ENCODE data around the gene FARSB.
"Not testable (repeated sequence)": the region's sequence is repeated elsewhere in the genome, so short reads cannot be mapped to it uniquely, and the experiment has no call there.

FARSB gene

DNA sequence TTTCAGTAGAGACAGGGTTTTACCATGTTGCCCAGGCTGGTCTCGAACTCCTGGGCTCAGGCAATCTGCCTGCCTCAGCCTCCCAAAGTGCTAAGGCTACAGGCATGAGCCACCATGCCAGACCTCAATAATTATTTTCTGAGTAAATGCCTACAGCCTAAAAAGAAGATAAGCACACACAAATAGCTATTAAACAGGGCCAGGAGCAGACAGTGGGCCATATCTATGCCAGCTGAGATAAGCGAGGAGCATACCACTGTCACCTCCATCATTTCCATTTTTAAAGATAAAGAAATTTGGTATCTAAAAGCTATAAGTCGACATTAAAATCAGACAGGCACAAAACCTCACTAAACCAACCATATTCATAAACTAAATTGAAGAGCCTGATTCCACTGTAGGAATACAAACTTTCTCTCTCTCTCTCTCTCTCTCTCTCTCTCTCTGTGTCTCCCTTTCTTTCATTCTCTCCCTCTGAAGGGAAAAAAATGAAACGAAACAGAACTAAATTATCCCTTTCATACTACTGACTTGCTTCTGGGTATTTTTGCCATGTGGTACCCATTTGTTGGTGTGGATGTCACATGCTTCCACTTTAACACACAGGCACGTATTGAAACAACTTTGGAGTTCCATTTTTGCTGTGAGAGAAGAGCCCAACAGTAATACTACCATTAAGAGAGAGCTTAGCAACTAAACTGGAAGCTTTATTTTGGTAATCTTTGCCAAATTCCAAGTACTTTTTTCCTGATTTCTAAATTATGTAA lies 51.0 kb downstream of the FARSB start:
- Mint-ChIP-seq H3K27me3 (no peaks in the 10 kb centered on the region), H3K36me3 (ENCODE audit: low read depth) (peaks cover 43% of the 10 kb centered on the region), H3K9me3 (no peaks in the 10 kb centered on the region), H3K27ac (no peak overlapping the region), H3K4me1 (no peaks in the 10 kb centered on the region), H3K4me3 (no peak overlapping the region)
- ATAC-seq (no peak), DNase-seq (no peak)

- no peaks in the 10 kb centered on the region for H3K4me1 Mint-ChIP-seq
- no peak overlapping the region for H3K4me3 Mint-ChIP-seq
- no peaks in the 10 kb centered on the region for H3K9me3 Mint-ChIP-seq
- no peak overlapping the region for H3K27ac Mint-ChIP-seq
- DNase-seq (no peak), ATAC-seq (no peak)
- H3K27me3 Mint-ChIP-seq: no peaks in the 10 kb centered on the region
- H3K36me3 Mint-ChIP-seq (ENCODE audit: low read depth): peaks cover 38% of the 10 kb centered on the region
Measured at GRCh38 chr2:222603501-222603900, 52.4 kb downstream of the FARSB start.

DNA sequence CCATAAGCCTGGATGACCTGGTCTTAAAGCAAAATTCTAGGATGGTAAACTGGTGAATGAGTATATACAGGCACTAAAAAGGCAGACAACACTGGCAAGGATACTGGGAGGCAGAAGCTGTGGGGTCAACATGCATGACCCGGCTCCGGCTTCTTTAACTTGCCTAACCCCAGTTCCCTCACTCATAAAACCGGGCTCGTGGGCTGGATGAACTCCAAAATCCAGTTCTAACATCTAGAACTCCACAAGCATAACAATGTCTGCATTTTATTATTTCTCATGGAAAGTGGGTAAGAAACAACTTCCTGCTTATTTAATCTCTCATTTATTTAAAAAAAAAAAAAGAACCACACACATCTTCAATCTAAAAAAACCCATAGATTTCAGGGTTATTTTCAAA lies 57.3 kb downstream of the FARSB start:
- Mint-ChIP-seq H3K27me3 (no peaks in the 10 kb centered on the region), H3K9me3 (no peaks in the 10 kb centered on the region), H3K36me3 (ENCODE audit: low read depth) (peaks cover 46% of the 10 kb centered on the region), H3K4me3 (no peak overlapping the region), H3K27ac (no peak overlapping the region), H3K4me1 (no peaks in the 10 kb centered on the region)
- DNase-seq: no peak
- ATAC-seq: no peak

- no peak overlapping the region for H3K27ac Mint-ChIP-seq
- H3K27me3 Mint-ChIP-seq: no peaks in the 10 kb centered on the region
- no peaks in the 10 kb centered on the region for H3K4me1 Mint-ChIP-seq
- H3K36me3 Mint-ChIP-seq (ENCODE audit: low read depth): peaks cover 61% of the 10 kb centered on the region
- no peaks in the 10 kb centered on the region for H3K9me3 Mint-ChIP-seq
- ATAC-seq: no peak
- DNase-seq: no peak
- H3K4me3 Mint-ChIP-seq: no peak overlapping the region
Measured at GRCh38 chr2:222595581-222595980, 60.3 kb downstream of the FARSB start.

DNA sequence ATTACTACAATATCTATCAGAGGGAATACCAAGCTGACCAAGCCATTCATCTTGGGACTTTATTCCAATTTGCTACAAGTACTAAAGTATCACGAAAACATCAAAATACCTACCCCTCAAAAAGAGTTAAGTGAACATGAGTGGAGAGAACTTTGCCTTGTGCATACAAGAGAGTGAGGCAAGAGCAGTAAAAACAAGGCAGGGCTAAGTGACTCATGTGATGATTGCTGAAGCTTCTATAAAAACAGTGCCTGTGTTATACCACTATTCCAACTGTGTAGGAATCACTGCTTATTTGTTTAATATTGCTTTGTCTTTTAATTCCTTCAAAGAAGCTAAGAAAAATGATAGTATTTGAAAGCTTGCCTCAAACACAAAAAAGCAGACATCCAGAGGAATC lies 61.2 kb downstream of the FARSB start:
- H3K27me3 Mint-ChIP-seq: no peaks in the 10 kb centered on the region
- H3K9me3 Mint-ChIP-seq: no peaks in the 10 kb centered on the region
- peaks cover 64% of the 10 kb centered on the region for H3K36me3 Mint-ChIP-seq (ENCODE audit: low read depth)
- no peaks in the 10 kb centered on the region for H3K4me1 Mint-ChIP-seq
- no peak for DNase-seq
- ATAC-seq: no peak
- no peak overlapping the region for H3K4me3 Mint-ChIP-seq
- no peak overlapping the region for H3K27ac Mint-ChIP-seq

GRCh38 chr2:222592176-222592575 lies 63.7 kb downstream of the FARSB start:
- Mint-ChIP-seq H3K27me3 (no peaks in the 10 kb centered on the region), H3K36me3 (ENCODE audit: low read depth) (peaks cover 72% of the 10 kb centered on the region), H3K4me3 (no peak overlapping the region), H3K4me1 (peaks cover 3% of the 10 kb centered on the region), H3K9me3 (no peaks in the 10 kb centered on the region), H3K27ac (no peak overlapping the region)
- DNase-seq: no peak
- no peak for ATAC-seq

GRCh38 chr2:222591661-222592060 lies 64.2 kb downstream of the FARSB start:
- Mint-ChIP-seq H3K4me3 (no peak overlapping the region), H3K27ac (no peak overlapping the region), H3K9me3 (no peaks in the 10 kb centered on the region), H3K36me3 (ENCODE audit: low read depth) (peaks cover 71% of the 10 kb centered on the region), H3K27me3 (no peaks in the 10 kb centered on the region), H3K4me1 (peaks cover 3% of the 10 kb centered on the region)
- no peak for DNase-seq
- no peak for ATAC-seq

DNA sequence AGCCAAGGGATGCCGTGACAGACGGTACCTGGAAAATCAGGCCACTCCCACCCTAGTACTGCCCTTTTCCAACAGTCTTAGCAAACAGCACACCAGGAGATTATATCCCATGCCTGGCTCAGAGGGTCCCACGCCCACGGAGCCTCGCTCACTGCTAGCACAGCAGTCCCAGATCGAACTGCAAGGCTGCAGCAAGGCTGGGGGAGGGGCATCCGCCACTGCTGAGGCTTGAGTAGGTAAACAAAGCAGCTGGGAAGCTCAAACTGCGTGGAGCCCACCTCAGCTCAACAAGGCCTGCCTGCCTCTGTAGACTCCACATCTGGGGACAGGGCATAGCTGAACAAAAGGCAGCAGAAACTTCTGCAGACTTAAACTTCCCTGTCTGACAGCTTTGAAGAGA lies 71.3 kb downstream of the FARSB start:
- H3K36me3 Mint-ChIP-seq (ENCODE audit: low read depth): peaks cover 62% of the 10 kb centered on the region
- H3K4me3 Mint-ChIP-seq, H3K9me3 Mint-ChIP-seq, H3K27ac Mint-ChIP-seq, DNase-seq, H3K27me3 Mint-ChIP-seq, ATAC-seq: not testable (repeated sequence)
- peaks cover 17% of the 10 kb centered on the region for H3K4me1 Mint-ChIP-seq

GRCh38 chr2:222582928-222583327 lies 73.0 kb downstream of the FARSB start:
- Mint-ChIP-seq H3K27me3 (no peaks in the 10 kb centered on the region), H3K36me3 (ENCODE audit: low read depth) (peaks cover 64% of the 10 kb centered on the region), H3K27ac (no peak overlapping the region), H3K4me3 (no peak overlapping the region), H3K9me3 (peaks cover 3% of the 10 kb centered on the region), H3K4me1 (peaks cover 14% of the 10 kb centered on the region)
- DNase-seq: no peak
- no peak for ATAC-seq

GRCh38 chr2:222577341-222577740 lies 78.6 kb downstream of the FARSB start:
- Mint-ChIP-seq H3K9me3 (no peaks in the 10 kb centered on the region), H3K36me3 (ENCODE audit: low read depth) (peaks cover 58% of the 10 kb centered on the region), H3K4me1 (peaks cover 4% of the 10 kb centered on the region), H3K4me3 (no peak overlapping the region), H3K27ac (no peak overlapping the region), H3K27me3 (no peaks in the 10 kb centered on the region)
- DNase-seq (no peak), ATAC-seq (no peak)

DNA sequence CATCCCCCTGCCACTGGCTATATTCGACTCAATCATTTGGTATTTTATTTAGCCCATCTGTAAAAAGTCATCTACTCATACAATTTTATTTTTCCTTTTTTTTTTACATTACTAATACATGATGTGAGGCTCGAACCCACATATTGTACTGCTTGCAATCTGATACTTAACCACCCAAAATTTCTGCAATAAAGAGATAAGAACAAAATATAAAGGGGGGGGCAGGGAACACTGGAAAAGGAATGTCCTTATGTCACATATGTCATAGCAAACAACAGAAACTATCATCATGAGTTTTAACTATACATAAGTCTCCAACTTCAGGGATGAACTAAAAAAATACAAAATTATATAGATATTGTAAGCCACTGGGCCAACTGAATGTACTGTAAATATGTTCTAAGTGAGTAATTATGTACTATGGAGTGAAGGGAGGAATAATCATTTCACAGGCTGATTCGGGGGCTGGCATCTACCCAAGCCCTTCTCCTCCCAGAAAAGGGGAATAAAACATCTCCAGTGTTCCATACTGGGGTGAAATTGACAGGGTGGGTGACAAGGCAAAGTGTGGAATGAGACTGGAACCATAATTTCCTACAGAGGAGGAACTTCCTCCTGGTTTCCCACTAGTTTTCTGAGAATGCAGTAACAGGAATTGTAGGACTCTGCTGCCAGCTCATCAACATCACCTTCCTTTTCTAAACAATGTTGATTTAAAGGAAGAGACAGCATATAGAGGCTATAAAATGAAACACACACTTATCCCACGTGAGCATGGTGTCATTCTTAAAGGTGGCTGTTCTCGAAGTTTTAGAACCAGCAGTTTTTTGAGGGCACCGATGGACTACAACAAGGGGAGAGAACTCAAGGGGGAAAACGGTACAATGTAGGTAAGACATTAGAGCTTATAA lies 79.5 kb downstream of the FARSB start:
- H3K9me3 Mint-ChIP-seq: no peaks in the 10 kb centered on the region
- ATAC-seq: no peak
- H3K27me3 Mint-ChIP-seq: no peaks in the 10 kb centered on the region
- H3K27ac Mint-ChIP-seq: no peak overlapping the region
- H3K4me1 Mint-ChIP-seq: peaks cover 4% of the 10 kb centered on the region
- no peak for DNase-seq
- H3K36me3 Mint-ChIP-seq (ENCODE audit: low read depth): peaks cover 61% of the 10 kb centered on the region
- no peak overlapping the region for H3K4me3 Mint-ChIP-seq

GRCh38 chr2:222575618-222576017 lies 80.3 kb downstream of the FARSB start:
- DNase-seq: no peak
- H3K4me3 Mint-ChIP-seq: no peak overlapping the region
- H3K27ac Mint-ChIP-seq: no peak overlapping the region
- H3K36me3 Mint-ChIP-seq (ENCODE audit: low read depth): peaks cover 61% of the 10 kb centered on the region
- ATAC-seq: no peak
- peaks cover 2% of the 10 kb centered on the region for H3K4me1 Mint-ChIP-seq
- no peaks in the 10 kb centered on the region for H3K9me3 Mint-ChIP-seq
- H3K27me3 Mint-ChIP-seq: no peaks in the 10 kb centered on the region

GRCh38 chr2:222572751-222573174 lies 83.1 kb downstream of the FARSB start:
- peaks cover 67% of the 10 kb centered on the region for H3K36me3 Mint-ChIP-seq (ENCODE audit: low read depth)
- peak overlapping the region; percentile 36 for H3K27ac Mint-ChIP-seq
- no peaks in the 10 kb centered on the region for H3K9me3 Mint-ChIP-seq
- DNase-seq (no peak), ATAC-seq (peak; percentile 36)
- no peaks in the 10 kb centered on the region for H3K27me3 Mint-ChIP-seq
- H3K4me3 Mint-ChIP-seq: no peak overlapping the region
- no peaks in the 10 kb centered on the region for H3K4me1 Mint-ChIP-seq

DNA sequence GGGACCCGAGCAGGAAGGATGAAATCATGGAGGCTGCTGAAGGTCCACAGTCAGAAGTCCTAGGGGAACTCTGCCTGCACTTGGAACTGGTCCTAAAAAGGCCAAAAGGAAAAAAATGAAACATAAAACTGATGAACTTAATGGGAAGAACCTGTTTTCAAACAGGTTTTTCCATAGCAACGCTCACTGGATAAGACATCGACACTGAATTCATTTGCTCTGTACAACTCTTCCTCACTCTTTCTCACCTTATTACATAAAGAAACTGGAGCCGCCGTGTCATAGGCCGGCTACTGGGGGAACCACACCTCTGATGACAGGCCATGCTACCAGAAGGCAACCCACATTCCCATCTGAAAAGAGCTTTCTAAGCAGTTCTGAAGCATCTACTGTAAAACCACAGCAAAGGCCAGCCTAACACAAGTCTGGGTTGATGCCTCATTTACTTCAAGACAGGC lies 83.6 kb downstream of the FARSB start:
- peaks cover 66% of the 10 kb centered on the region for H3K36me3 Mint-ChIP-seq (ENCODE audit: low read depth)
- ATAC-seq: peak; percentile 33
- H3K4me3 Mint-ChIP-seq: no peak overlapping the region
- no peak for DNase-seq
- no peaks in the 10 kb centered on the region for H3K9me3 Mint-ChIP-seq
- H3K27me3 Mint-ChIP-seq: no peaks in the 10 kb centered on the region
- H3K4me1 Mint-ChIP-seq: no peaks in the 10 kb centered on the region
- peak overlapping the region; percentile 49 for H3K27ac Mint-ChIP-seq

- peaks cover 74% of the 10 kb centered on the region for H3K36me3 Mint-ChIP-seq (ENCODE audit: low read depth)
- H3K27me3 Mint-ChIP-seq: no peaks in the 10 kb centered on the region
- H3K27ac Mint-ChIP-seq: no peak overlapping the region
- no peaks in the 10 kb centered on the region for H3K9me3 Mint-ChIP-seq
- ATAC-seq (no peak), DNase-seq (no peak)
- no peak overlapping the region for H3K4me3 Mint-ChIP-seq
- no peaks in the 10 kb centered on the region for H3K4me1 Mint-ChIP-seq
Measured at GRCh38 chr2:222569826-222570225, 86.1 kb downstream of the FARSB start.

All from activated naive CD8-positive, alpha-beta T cell treated with anti-CD3 and anti-CD28 coated beads, Interleukin-2, amount 50 U/mL, for 24 hours (primary cell).